HepG2 (cell line): ENCODE data around the gene GSS.

Experiments used
- CEBPB ChIP-seq: IDR thresholded peaks from 2 replicates; pipeline ENCODE4 v1.6.1; 2011; ENCODE audit warnings: low read depth, low read length, improper control_type of control experiment, borderline replicate concordance
- GABPA ChIP-seq, 2 experiments: IDR thresholded peaks; 2 replicates each; pipeline ENCODE4 v1.6.1; 2011 to 2016; ENCODE audit warnings: low read depth in 2 of 2, low read length in 1 of 2, missing biosample characterization in 1 of 2, missing genetic modification characterization in 1 of 2
- HNF4G ChIP-seq, 2 experiments: sonication (generic) in 1 of 2; formaldehyde crosslinking in 1 of 2; IDR thresholded peaks; 2 replicates each; pipeline versions ENCODE4 v1.4.0 to v1.6.1; 2011 to 2020; ENCODE audit warnings: borderline replicate concordance in 2 of 2, low read depth in 2 of 2, mild to moderate bottlenecking in 2 of 2, low read length in 1 of 2, missing genetic modification reagents in 1 of 2, moderate library complexity in 1 of 2
- MBNL3 ChIP-seq: fragments of 250-450 bp; sonication (Bioruptor Pico); conservative IDR thresholded peaks from 2 replicates; pipeline ENCODE4 v1.8.0; 2022; ENCODE audit warnings: mild to moderate bottlenecking, inconsistent platforms
- NR2C2 ChIP-seq: sonication (generic); formaldehyde crosslinking; IDR thresholded peaks from 2 replicates; pipeline ENCODE4 v1.4.0; 2020; ENCODE audit warnings: missing genetic modification reagents, mild to moderate bottlenecking, moderate library complexity, borderline replicate concordance
- PHF8 ChIP-seq: sonication (generic); formaldehyde crosslinking; IDR thresholded peaks from 2 replicates; pipeline ENCODE4 v1.5.0; 2020; ENCODE audit warnings: missing genetic modification reagents
- TARDBP ChIP-seq: sonication (generic); formaldehyde crosslinking; IDR thresholded peaks from 2 replicates; pipeline ENCODE4 v1.8.0; 2022; ENCODE audit warnings: mild to moderate bottlenecking, missing genetic modification reagents
- TP53 ChIP-seq: sonication (generic); formaldehyde crosslinking; conservative IDR thresholded peaks from 2 replicates; pipeline ENCODE4 v1.4.0; 2020; ENCODE audit warnings: missing genetic modification reagents
- TRIM24 ChIP-seq: sonication (generic); formaldehyde crosslinking; IDR thresholded peaks from 2 replicates; pipeline ENCODE4 v1.8.0; 2022; ENCODE audit warnings: mild to moderate bottlenecking, missing genetic modification reagents
- ZNF556 ChIP-seq: sonication (generic); formaldehyde crosslinking; IDR thresholded peaks from 2 replicates; pipeline ENCODE4 v1.4.0; 2020; ENCODE audit warnings: mild to moderate bottlenecking, missing genetic modification reagents, borderline replicate concordance

DNA sequence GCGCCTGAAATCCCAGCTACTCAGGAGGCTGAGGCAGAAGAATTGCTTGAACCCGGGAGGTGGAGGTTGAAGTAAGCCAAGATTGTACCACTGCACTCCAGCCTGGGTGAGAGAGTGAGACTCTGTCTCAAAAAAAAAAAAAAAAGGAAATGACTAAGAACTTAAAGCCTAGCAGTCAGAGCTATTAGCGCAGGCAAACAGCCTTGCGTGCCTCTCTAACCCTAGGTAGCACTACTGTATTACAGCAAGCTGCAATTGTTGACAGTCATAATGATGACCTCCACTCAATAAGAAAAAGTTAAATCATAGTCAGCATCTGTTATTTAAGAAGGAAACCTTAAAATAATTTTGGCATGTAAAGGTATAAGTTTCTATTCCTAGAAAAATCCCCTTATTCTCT is 14.4 kb downstream of the GSS start:
- TF ChIP-seq CEBPB = no peak
- no peak for TF ChIP-seq NR2C2 (CRISPR knock-in tag)
- no peak for TF ChIP-seq TP53 (CRISPR knock-in tag)
- no peak for TF ChIP-seq HNF4G (IDR thresholded peaks at IDR 0.05; ENCODE audit: borderline replicate concordance, low read depth, low read length)
- TF ChIP-seq HNF4G (CRISPR knock-in tag; IDR thresholded peaks at IDR 0.05; ENCODE audit: borderline replicate concordance, low read depth) = no peak
- no peak for TF ChIP-seq TARDBP
- no peak for TF ChIP-seq GABPA (IDR thresholded peaks at IDR 0.05; ENCODE audit: low read depth, low read length)
- TF ChIP-seq GABPA (CRISPR knock-in tag; IDR thresholded peaks at IDR 0.05; ENCODE audit: low read depth) = no peak
- TF ChIP-seq TRIM24 = no peak
- TF ChIP-seq ZNF556 (CRISPR knock-in tag) = no peak
- TF ChIP-seq PHF8 (CRISPR knock-in tag) = no peak
- no peak for TF ChIP-seq MBNL3
